HG03066 (cell line): ENCODE measurements around the gene TUBG1.
"Not testable (repeated sequence)": the region's sequence is repeated elsewhere in the genome, so short reads cannot be mapped to it uniquely, and the experiment has no call there.

Experiments
- ATAC-seq: cut with Tn5 transposase; IDR thresholded peaks from one replicate; pipeline ENCODE4 v1.9.1; 2021; ENCODE audit warnings: low read depth; ENCODE audit not compliant: unreplicated experiment

The TUBG1 gene

DNA sequence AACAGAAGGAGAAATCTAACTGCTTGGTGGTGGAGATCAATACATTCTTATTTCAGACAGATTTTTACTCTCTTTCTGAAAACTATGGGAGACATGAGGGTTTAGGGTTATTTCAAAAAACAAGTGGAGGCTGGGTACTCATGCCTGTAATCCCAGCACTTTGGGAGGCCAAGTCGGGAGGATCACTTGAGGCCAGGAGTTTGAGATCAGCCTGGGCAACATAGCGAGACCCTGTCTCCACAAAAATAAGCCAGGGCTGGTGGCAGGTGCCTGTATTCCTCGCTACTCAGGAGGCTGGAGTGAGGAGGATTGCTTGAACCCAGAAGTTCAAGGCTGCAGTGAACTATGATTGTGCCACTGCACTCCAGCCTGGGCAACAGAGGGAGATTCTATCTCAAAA, 12.5 kb downstream of the TUBG1 start:
- not testable (repeated sequence) for ATAC-seq

DNA sequence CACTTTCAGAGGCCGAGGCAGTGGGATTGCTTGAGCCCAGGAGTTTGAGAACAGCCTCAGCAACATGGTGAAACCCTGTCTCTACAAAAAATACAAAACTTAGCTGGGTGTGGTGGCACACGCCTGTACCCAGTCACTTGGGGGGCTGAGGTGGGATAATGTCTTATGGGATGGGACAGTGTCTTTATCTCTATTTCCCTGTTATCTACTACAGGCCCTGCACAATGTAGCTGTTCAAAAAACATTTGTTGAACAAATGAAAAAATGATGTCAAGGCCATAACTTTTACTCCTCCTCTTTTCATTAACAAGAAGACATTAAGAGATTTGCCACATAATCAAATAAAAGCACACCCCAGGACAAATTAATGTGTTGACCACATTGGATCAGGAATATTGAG, 13.8 kb downstream of the TUBG1 start:
- ATAC-seq: no peak

GRCh38 chr17:42623732-42624596, 14.5 kb downstream of the TUBG1 start:
- no peak for ATAC-seq

GRCh38 chr17:42627032-42627764, 17.7 kb downstream of the TUBG1 start:
- not testable (repeated sequence) for ATAC-seq

DNA sequence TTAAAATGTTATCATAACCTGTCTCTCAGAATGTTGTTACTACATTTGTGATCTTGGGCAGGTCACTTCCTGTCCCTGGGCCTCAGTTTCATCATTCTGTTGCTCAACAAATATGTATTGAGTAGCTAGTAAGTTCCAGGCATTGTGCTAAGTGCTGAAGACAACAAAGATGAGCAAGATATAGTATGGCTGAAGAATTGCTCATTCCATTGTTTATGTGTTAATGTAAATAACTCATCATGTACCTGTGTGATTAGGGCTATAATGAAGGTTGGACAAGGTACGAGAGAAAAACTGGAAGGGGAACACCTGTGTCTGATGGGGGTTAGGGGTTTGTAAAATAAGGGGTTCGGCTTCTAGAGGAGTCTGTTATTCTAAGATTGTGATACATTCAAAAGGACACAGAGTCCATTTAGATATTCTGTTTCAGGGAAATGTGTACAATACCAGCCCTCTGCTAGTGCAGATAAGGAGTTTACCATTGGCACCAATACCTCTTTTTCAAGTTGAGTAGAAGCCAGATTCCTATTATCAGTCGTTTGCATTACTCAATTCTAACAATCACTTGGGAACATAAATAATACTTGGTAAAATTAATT, 20.0 kb downstream of the TUBG1 start:
- ATAC-seq: no peak

DNA sequence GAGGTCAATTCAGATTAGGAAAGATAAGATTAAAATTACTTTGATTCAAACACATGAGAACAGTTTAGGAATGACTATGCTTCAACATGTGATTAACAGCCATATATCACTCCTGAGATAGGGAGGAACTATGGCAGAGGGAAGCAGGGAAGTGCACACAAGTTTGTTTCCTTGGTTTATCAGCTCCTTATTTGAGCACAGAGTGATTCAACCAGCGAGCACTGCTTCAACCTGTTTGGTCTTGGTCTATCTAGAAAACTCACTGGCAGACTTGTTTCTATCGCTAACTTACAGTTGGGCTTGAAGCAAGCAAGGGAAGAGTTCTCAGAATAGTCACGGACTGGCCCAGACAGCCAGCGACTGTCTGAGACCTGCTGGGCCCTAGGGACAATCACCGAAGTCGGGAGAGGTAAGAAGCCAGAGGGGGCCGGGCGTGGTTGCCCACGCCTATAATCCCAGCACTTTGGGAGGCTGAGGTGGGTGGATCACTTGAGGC, 23.5 kb downstream of the TUBG1 start:
- ATAC-seq: no peak

DNA sequence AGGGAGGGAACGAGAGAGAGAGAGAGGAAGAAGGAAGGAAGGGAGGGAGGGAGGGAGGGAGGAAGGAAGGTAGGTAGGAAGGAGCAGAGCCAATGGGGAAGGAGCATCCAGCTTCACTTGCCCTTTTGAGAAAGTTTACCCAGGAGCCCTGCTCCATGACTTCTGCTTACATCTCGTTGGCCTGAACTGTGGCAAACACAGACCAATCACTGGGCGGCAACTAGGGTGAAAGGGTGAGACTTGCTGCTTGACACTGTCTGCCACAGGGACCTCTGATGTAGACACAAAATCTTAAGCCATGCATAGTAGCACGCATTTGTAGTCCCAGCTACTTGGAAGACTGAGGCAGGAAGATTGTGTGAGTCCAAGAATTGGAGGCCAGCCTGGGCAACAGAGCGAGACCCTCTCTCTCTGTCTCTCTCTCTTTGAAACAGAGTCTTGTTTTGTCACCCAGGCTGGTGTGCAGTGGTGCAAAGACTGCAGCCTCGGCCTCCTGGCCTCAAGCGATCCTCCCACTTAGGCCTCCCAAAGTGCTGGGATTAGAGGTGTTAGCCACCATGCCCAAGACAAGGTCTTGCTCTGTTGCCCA, 30.1 kb downstream of the TUBG1 start:
- ATAC-seq: no peak

DNA sequence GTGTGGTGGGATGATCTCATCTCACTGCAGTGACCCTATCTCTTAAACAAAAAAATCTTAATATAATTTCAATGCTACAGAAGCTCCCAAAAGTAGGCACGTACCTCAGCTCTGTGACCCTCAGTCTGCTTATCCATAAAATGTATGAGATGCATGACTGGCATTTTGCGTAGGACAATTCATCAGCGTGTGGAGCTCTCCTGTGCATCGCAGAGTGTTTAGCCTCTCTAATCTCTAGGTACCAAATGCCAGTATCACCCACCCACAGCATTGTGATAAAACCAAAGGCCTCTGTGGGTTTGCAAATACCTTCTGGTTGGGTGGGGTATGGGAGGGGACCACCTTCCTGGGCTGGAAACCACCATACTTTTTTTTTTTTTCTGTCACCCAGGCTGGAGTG, 30.6 kb downstream of the TUBG1 start:
- ATAC-seq: no peak

DNA sequence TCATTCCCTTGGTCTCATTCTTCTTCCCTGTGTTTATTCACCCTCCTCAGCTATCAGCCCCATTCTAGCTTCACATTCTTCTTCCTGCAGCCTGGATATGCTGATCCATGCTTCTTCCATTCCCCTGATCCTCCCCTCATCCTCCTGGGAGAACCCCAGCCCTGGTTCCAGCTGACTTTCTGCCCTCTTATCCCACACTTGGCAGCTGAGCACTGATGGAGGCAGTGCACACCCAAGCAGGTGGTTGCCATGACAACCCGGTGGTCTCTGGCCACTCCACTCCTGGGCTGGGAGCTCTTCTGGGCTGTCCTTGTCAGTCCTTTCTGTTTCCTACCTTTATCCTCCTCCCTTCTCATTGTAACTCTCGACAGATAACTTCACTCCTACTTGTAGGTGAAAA, 32.9 kb downstream of the TUBG1 start:
- ATAC-seq: no peak

DNA sequence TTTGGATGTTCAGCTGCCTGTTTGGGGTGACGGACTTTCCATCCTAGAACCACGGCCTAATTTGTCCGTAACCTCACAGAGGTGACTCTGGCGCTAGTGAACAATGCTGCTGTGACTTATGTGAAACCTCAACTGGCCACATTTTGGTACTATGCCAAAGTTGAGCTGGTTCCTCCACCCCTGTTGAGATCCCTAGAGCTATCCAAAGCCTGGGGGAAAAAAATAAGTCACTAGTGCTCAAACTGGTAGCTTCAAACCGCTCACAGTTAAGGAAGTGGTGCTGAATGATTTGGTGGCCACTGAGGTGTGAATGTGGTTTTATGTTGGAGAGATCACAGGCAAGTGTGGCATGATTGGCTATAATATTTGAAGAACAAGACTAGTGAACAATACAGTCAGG, 38.3 kb downstream of the TUBG1 start:
- ATAC-seq: no peak

DNA sequence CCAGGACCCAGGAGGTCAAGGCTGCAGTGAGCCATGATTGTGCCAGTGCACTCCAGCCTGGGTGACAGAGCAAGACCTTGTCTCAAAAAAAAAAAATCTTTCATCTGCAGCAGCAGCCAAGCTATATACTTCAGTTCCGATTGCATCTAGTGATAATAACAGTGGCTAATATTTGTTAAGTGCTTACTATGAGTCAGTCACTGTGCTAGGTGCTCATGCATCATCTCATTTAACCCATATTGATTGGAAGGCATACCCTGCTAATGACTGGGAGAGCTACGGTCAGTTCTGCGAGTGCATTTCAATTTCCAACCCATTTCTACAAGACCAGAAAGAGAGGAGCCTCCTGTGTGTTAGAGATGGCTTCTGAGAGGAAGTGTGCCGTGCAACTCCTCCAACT, 41.9 kb downstream of the TUBG1 start:
- ATAC-seq: no peak

DNA sequence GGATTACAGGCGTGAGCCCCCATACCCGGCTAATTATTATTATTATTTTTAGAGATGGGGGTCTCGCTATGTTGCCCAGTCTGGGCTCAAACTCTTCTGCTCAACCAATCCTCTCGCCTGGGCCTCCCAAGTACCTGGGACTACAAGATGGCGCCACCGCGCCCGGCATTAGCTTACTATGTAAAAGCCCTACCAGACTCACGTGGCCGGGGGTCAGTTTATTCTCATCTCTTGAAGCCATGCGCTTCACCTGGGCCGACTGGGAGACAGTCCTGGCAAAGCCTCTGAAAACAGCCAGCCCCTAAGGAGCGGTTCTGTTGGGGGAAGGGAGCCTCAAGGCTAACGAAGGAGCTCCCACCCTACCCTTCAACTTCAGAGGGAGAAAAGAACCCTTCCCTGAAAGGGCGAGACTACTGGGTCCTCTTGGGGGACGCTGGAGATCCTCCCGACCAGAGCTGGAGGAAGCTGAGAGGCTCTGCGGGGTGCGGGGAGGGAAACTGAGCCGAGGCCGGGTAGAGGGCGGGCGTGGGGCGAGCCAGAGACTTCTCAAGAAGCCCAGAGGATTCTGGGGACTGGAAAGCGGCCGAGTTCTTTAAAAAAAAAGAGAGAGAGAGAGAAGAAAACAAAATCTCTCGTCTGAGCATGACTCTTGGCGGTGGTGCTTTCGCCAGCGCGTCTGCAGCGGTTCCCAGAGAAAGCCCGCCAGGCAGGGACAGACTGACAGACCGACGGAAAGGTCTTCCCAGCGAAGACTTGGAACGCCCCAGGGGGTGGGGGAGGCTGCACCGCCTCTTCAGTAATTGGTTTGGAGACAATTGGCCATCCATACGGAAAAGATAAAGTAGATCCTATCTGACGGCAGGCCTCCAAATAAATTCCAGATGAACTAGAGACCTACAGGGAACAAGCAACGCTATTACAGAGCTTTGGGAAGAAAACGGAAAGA, 44.0 kb downstream of the TUBG1 start:
- ATAC-seq: no peak

- no peak for ATAC-seq
Measured at GRCh38 chr17:42655528-42655927, 46.0 kb downstream of the TUBG1 start.

DNA sequence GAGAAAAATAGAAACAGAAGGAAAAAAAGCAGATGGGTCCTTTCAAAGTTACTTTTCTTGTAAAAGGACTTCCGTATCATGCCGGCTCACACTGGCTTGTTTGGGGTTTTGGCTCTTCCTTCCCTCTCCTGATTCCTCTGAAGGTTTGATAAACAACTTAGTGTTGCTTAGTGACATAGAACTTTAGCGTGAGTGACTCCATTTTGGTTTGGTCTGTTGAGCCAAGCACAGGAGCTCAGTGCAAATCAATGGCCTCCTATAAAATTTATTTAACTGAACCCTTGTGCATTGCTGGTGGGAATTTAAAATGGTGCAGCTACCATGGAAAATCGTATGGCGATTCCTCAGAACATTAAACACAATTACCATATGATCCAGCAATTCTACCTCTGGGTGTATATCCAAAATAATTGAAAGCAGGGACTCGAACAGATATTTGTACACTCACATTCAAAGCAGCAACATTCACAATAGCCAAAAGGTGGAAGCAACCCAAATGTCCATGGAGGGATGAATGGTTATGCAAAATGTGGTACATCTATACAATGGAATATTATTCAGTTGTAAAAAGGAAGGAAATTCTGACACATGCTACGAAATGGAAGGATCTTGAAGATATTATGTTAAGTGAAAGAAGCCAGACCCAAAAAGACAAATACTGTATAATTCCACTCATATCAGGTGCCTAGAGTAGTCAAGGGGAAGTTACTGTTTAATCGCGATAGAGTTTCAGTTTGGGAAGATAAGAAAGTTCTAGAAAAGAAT, 48.5 kb downstream of the TUBG1 start:
- ATAC-seq: no peak

DNA sequence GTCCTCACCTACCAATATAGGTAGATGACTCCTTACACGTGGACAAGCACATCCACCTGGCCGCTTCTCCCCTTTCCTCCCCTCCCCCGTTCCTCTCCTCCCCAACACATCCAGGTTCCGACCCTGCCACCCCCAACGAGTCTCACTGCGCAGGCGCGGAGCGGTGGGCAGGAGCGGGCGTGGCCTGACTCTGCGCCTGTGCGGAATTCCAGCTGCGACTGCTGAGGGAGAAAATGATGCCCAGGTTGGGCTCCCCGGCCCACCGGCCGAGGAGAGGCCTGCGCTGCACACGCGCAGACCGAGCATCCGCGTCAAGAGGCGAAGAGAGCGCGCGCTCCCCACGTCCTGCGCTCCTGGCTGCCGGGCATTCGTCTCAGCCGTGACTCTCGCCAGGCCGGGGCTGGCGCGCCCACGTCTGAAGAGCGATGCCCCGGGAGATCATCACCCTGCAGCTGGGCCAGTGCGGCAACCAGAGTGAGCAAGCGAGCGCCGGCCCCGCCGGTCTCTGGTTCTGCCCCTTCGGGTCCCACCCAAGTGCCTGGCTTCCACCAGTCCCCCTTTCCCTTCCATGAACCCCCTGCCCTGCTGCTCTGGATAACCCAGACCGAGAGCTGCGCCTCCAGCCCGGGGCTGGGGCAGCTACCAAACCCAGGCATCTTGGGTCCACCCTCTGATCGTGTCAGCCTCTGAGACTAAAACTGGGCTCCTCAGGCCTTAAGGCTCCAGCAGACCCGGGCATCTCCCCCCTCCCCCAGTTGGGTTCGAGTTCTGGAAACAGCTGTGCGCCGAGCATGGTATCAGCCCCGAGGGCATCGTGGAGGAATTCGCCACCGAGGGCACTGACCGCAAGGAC, 49.8 kb downstream of the TUBG1 start, which contains the start of gene TUBG2:
TSS of gene TUBG2 (plus strand) at position 206 of the 853 bp plus-strand sequence. CDS start at position 426, 220 bp downstream.
- no peak for ATAC-seq

DNA sequence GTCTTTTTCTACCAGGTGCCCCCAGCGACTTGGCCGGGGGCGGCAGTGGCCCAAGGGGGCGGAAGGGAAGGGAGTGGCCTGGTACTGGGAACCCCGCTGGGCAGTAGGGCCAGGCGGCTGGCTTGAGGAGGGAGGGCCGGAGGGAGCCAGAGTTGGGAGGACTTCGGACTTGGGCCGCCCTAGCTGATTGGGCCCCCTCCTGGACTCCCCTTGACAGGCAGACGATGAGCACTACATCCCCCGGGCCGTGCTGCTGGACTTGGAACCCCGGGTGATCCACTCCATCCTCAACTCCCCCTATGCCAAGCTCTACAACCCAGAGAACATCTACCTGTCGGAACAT, 50.4 kb downstream of the TUBG1 start:
- ATAC-seq: not testable (repeated sequence)

DNA sequence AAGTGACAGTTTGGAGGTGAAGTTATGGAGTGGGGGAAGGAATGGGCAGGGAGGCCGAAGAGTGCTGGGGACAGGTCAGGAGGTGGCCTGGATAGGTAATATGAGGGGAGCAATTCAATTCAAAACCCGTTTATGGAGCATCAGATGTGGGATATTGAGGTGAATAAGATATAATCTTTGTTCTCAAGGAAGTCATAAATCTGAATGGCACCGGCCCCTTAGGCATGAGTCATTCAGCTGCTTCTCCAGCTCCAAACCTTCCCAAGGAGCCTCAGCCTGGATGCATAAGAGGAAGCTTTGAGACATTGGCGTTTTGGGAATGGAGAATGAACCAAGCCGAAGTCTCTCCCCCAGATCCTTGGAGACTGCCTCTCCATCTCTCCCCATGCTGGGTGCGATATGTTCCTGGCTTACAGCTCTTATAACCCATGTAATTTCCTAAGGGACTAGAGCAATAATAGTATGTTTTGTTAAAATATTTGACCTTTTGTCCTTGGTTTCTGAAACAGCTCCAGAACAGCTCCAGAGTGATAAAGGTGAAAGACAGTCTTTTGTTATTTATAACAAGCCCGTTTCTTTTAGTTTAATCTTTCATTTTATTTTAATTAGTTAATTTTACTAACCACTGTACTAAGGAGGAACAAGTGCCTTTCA, 51.3 kb downstream of the TUBG1 start:
- ATAC-seq: no peak
